HL-60/S4 (cell line): ENCODE measurements around the gene CHAMP1.

Experiments used
- in situ Hi-C: fragments of 300-500 bp; cut with MboI; formaldehyde crosslinking; loops from 2 replicates; pipeline ENCODE4 v1.14.3; 2022; ENCODE audit warnings: low sequenced_read_pairs

CHAMP1 gene

DNA sequence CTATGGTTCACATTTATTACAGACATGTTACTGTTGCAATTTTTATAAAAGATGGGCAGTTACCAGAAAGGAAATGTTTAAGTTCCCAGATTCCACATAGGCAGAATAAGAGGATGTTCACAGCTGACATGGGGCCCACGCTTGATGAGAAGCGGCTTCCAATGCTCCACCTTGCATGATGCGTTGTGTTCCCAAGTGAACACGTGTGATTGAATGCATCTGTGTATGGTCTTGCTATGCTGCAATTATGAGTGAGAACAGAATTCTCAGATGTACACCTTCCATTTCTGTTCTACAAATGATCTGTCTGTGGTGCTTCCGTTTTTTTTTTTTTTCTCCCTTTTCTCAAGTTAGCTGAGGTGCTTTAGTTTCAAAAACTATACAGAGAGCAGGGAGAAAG lies 17.4 kb upstream of the CHAMP1 start:
- in situ Hi-C loops, result no loop called here

DNA sequence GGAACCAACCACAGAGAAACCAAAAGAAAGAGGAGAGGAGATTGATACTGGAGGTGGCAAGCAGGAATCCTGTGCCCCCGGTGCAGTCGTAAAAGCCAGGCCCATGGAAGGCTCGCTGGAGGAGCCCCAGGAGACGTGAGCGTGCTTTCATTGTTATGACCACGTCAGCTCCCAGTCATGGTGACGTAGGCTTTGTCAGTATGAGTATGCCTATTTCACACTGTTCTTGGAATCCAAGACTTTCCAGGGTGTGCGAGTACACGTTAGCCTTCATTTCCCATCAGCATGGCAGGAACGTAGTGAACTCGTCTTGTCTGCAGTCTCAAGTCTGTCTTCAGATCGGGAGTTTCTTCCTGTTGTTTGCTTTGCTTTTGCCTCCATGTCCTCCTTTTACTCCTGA lies 15.4 kb upstream of the CHAMP1 start:
- in situ Hi-C loops, result no loop called here

DNA sequence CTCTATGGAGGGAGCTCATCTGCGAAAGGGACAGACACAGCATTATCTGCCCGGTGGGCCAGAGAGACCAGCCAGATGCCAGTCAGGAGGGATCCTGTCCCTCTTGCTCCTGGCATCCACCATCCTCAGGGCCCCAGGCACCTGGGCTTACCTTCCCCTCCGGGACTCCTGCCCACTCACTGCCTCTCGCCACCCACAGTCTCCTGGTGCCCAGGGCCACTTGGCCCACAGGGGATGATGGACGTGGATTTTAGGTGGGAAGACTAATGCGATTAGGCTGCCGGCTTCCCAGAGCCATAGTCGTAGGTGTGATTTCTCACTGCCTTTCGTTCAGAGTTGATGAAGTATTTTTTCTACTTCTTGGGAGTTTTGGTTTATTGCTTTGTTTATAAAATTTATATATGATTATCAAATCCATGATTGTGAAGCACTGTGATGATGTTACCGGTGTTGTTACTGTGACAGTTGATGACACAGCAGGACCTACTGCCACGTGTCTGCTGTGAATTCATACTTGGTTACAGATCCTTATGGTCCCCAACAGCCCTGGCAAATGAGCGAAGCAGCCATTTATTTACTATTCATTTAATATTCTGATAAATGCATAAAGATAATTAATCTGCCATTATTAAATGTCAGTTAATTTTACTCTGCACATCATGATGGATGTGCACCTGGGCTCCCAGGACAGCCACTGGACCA lies 14.5 kb upstream of the CHAMP1 start:
- in situ Hi-C loops, result no loop called here

DNA sequence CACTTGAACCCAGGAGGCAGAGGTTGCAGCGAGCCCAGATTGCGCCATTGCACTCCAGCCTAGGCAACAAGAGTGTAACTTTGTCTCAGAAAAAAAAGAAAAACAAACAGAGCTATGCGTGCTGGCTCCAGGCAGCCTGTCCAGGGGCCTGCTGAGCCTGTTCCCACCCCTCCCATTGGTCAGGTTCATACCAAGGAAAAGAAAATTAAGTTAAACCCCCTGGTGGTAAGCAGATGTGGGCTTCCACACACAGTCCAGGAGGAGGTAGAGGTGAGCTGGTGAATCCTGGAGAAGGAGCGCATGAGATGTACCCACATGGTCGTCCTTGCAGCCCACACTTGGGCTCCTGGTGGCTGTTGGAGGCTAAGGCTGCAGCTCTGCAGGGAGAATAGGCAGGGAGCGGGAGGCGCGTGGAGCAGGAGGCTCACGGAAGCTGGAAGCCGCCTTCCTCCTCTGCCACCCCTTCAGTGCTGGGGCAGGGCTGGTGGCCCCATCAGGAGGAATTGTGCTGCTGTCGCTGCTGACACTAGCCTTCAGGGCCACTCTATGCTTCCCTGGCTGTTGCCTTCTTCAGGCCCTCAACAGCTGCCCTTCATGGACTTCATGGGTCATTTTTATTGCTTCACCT lies 10.5 kb upstream of the CHAMP1 start:
- in situ Hi-C loops, result no loop called here

DNA sequence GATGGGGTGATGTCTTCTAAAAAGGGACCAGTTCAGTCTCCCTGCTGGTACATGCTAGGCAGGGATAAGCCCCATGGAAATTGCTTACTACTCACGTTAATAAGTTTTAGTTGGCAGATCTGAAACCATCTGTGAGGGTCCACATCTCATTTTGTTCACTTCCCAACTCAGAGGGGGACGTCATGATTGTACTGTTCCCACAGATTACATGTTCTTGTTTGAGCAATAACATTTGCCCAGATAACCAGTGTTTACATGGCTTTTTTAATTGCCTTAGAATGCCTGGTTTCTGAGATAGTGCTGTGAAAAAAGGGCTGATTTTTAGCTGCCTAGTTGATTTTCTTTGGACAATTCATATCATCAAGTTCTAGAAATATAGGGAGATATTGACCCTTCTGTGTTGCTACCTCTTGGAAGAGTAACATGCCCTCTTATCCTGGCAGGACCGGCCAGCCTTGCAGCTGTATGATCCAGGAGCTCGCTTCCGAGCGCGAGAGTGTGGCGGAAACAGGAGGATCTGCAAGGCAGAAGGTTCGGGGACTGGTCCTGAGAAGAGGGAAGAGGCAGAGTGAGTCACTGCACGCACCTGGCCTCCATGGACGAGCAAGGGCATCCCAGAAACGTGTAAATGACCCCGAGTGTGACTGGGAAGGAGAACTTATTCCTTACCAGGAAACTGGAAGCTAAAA lies 9.8 kb upstream of the CHAMP1 start:
- in situ Hi-C loops, result no loop called here

DNA sequence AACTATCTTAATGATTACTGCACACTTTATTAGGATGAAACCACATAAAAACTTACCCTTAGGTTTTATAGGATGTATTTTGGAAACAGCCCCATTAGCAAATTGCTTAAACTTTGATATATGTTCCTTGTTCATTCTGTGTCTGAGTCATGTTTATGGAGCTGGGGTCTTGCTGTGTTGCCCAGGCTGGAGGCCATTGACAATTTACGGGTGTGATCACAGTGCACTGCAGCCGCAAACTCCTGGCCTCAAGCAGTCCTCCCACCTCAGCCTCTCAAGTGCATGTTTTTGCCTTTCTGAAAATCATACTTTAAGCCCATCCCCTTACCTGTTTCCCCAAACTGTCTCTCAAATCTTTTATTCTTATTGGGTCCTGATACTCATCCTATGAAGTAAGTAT lies 5.2 kb upstream of the CHAMP1 start:
- in situ Hi-C loops, result no loop called here

DNA sequence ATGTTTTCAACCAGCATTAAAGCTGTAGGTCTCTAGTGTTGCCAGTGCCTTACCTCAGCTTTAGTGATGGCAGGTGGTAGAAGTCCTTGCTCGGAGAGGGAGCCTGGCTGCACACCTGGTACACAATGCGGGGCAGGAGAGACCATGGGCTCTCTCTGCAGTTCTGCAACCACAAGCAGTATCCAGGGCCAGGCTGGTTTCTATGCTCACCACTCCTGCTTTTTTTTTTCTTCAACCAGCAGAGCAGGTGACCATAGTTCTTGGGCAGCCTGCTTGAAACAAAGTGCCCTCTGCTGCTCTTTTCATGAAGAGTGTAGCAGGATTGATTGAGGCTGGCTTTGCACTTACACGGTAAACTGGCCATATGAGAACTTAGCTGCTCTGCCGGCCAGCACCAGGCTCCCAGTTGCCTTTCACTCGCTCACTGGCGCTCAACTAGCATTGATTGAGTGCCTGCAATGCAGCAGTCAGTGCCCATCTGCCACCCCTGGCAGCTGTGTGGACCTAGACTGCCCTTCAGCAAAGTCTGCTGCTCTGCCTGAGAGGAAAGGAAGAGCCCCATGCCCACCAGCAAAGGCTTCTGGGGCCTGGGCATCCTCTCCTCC lies 4.4 kb upstream of the CHAMP1 start:
- in situ Hi-C loops, result no loop called here

DNA sequence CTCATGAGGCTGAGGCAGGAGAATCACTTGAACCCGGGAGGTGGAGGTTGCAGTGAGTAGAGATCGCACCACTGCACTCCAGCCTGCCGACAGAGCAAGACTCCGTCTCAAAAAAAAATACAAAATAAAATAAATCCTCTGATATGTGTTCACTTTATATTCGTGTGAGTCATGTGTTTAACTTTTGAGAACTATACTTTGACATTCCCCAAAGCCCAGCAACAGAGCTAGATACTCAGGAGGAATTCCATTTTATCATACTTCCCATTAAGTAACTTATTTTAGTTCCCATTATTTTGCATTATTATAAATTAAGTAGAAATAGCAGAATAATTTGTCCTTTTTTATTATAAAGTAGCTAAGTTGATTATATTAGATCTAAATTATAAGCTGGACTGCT lies 3.3 kb upstream of the CHAMP1 start:
- in situ Hi-C loops, result no loop called here

DNA sequence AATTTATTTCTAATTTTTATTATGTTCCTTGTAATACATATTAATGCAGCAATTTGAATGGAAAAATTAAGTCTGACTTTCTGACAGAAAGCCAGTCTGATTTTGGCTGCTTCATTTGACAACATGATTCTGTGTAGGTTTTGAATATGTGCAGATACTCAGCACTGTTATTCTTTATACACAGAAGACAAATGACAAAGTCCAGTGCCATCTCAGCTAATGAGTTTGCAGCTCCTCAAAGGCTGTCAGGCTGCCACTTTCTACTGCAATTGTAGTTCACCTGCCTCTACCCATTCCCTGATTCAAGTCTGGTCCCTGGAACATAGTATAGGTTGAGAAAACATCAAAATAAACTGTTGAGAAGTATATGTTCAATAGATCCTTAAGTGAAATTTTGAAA lies 2.9 kb upstream of the CHAMP1 start:
- in situ Hi-C loops, result no loop called here

DNA sequence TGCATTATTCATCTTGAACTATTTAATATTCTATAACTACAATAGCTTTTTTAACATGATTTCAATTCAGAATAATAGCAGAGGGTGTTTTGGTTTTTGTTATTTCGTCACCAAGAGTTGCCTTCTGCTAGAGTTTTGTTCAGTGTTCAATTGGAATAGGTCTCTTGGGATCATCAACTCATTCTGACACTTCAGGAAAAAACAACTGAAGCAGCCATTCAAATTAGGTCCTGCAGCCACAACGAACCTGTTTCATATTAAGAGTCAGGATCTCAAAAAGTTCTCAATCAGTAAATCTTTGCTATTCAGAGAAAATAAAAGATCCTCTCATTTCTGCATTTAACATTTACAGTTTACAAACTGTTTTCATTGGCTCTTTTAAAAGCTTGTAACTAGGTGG lies 2.4 kb upstream of the CHAMP1 start:
- in situ Hi-C loops, result no loop called here

DNA sequence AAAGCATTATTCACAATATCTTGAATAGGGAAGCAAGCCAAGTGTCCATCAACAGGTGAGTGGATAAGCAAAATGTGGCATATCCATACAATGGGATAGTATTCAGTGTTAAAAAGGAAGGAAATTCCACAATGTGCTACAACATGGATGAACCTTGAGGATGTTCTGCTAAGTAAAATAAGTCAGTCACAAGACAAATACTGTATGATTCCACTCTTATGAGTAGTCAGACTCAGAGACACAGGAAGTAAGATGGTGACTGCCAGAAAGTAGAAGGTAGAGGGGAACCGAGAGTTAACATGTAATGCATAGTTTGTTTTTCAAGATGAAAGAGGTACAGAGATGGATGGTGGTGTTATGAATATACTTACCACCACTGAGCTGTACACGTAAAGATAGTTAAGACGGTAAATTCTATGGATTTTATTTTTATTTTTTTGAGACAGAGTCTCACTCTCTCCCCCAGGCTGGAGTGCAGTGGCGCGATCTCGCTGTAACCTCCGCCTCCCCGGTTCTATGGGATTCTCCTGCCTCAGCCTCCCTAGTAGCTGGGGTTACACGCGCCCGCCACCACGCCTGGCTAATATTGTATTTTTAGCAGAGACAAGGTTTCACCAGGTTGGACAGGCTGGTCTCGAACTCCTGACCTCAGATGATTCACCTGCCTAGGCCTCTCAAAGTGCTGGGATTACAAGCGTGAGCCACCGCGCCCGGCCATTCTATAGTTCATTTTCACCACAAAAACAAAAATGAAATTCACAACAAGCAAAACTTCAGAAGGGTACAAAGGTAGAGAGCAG lies 1.0 kb upstream of the CHAMP1 start:
- in situ Hi-C loops, result no loop called here

DNA sequence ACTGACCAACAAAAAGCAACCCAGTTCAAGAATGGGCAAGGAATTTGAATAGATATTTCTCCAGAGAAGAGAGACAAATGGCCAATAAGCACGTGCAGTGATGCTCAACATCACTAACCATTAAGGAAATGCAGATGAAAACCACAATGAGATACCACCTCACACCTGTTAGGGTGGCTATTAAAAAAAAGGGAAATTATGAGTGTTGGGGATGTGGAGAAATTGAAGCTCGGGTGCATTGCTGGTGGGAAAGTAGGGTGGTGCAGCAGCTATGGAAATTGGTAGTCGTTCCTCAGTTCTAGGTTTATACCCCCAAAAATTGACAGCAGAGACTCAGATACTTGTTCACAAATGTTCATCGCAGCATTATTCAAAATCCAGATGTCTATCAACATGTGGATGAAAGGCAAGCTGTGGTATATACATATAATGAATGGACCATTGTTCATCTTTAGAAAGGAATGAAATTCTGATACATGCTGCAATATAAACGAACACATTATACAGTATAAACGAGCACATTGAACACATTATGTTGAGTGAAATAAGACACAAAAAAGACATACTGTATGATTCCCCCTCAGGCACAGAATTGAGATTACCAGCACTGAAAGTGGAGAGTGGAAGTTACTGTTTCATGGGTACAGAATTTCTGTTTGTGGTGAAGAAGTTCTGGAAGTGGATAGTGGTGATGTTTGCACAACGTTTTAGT lies 927 bp downstream of the CHAMP1 start:
- in situ Hi-C loops, result no loop called here

DNA sequence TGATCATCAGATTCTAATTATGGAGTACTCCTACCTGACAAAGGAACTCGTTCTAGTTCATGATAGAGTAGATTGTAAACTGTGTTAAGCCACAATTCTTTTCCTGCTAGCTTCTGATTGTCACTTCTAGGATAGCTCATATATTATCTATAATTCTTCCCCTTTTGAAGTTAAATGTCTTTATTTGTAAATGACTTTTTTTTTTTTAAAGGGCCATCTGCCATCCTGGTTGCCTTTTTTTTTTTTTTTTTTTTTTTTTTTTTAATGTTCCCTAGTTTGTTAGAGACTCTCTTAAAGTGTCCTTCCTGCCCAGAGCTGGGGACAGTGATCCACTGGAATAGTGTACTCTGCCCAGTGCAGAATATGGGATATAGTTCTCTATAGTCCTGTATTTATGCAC lies 4.3 kb downstream of the CHAMP1 start:
- in situ Hi-C loops, result no loop called here

DNA sequence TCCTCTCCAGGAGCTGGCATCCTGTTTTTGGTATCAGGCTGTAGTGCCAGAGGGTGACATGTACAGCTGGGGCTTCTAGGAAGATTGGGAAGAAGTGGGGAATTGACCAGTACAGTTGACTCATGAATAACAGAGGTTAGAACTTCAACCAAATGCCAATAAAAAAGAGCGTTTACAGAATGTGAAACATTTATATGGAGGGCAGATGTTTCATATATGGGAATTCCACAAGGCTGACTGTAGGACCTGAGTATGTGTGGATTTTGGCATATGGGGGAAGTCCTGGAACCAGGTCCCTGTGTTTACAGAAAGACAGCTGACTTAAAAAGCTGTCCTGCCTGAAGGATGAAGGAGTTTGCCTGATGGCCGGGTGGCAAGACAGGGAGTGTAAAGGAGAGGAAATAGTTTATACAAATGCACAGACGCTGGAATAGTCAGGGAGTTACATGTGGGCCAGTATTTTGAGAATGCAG lies 5.2 kb downstream of the CHAMP1 start:
- in situ Hi-C loops, result no loop called here

DNA sequence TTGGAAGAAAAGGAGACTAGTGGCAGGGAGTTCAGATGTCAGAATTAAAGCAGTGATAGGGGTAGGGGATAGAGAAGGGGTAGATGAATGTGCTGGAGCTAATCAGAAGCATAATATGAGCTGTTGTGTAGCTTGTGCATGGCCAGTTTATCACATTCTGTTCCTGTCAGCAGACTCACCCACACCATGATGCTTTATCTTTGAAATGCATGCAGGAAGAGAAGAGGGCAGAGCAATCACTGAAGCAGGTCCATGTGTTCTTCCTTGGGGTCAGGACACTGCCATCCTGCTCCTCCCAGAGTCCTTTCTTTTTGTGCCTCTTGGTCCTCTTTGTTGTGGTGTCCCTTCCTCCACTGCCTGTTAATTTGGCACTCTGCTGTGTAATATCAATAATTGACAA lies 5.8 kb downstream of the CHAMP1 start:
- in situ Hi-C loops, result no loop called here

DNA sequence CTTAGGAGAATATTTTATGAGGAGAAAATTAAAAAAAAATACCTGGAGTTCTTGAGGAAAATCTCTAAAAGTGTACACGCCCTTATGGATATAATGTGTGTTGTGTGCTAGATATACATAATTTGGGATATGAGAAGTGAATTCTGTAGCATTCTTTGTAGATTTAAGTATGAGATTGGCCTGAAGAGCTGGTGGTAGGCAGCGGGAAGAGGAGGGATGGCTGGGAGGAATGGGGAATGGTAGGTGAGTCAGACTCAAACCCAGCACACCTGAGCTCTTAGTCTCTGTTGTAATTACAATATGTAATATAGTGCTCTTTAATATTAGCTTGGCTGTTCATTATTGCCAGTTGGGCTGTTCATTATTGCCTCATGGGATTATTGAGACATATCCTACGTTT lies 7.0 kb downstream of the CHAMP1 start:
- in situ Hi-C loops, result no loop called here

DNA sequence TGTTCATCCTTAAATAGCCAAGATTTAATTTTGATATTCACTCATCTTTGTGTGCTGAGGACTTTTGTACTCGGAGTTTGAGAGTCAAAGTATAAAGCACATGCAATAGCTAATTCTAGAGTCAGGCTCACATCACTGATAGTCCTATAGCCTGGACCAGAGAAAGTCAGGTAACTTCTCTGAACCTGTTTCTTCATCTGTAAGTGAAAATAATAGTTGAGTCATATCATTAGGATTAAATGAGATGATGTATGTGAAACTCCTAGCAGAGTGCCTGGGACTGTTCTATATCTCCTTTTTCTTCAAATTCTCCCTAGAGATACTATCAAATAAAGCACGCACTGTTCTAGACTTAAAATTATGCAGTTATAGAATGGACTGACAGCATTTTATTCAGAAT lies 9.0 kb downstream of the CHAMP1 start:
- in situ Hi-C loops, result no loop called here

DNA sequence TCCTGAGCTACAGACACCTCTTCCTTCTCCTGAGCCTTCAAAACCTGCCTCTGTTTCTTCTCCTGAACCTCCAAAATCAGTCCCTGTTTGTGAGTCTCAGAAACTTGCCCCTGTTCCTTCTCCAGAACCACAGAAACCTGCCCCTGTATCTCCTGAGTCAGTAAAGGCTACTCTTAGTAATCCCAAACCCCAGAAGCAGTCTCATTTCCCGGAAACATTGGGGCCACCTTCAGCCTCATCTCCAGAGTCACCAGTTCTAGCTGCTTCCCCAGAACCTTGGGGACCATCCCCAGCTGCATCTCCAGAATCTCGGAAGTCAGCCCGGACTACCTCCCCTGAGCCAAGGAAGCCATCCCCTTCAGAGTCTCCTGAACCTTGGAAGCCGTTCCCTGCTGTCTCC lies 10.0 kb downstream of the CHAMP1 start:
- in situ Hi-C loops, result no loop called here

DNA sequence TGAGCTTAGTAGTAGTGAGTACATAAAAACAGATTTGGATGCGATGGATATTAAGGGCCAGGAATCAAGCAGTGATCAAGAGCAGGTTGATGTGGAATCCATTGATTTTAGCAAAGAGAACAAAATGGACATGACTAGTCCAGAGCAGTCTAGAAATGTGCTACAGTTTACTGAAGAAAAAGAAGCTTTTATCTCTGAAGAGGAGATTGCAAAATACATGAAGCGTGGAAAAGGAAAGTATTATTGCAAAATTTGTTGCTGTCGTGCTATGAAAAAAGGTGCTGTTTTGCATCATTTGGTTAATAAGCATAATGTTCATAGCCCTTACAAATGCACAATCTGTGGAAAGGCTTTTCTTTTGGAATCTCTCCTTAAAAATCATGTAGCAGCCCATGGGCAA lies 11.4 kb downstream of the CHAMP1 start:
- in situ Hi-C loops, result no loop called here

DNA sequence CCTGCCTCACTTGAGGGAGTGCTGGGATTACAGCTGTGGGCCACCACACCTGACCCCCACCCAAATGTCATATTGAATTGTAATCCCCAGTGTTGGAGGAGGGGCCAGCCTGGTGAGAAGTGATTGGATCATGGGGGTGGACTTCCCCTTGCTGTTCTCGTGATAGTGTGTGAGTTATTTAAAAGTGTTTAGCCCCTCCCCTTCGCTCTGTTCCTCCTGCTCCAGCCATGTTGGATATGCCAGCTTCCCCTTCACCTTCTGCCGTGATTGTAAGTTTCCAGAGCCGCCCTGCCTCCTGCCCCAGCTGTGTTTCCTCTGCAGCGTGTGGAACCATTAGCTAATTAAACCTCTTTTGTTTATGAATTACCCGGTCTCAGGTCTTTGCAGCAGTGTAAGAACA lies 13.7 kb downstream of the CHAMP1 start:
- in situ Hi-C loops, result no loop called here
